Measurements from ENCODE around the gene PLPPR5.
"Not testable (repeated sequence)": the region's sequence is repeated elsewhere in the genome, so short reads cannot be mapped to it uniquely, and the experiment has no call there.

The PLPPR5 gene

DNA sequence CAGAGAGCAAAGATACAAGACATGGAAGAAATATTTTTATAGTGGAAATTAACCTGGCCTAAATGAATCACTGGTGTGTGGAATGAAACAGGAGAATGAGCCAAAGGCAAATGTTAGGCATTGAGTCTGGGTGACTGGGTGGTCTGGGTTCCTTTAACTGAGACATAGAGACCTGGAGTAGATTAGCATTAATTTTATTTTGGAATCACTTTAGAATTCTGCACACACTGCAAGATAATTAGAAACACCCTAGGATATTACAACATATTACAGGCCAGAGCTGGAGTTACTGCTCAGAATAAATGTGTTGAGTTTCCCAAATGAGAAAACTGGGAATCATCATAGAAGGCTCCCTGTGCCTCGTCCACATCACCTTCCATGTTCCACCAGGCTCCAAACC lies 85.5 kb downstream of the PLPPR5 start:
- DNase-seq (ENCODE audit: low spot score): no peak

DNA sequence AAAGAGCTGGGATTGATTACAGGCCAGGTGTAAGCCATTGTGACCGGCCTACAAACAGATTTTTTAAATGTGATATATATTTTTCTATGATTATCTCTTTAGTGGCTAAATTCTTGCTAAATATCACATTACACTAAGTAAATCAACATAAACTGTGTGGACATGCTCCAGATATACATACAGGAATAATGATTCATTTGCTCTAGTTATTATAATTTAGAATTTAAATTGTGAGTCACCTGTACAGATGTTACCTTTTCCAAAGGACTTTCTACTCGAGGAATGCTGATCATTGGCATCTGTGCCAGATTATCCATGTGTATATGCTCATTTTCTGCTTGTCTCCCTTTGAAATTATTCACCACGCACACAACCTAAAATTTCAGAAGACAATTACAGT lies 90.1 kb downstream of the PLPPR5 start:
- DNase-seq (ENCODE audit: low spot score): no peak

DNA sequence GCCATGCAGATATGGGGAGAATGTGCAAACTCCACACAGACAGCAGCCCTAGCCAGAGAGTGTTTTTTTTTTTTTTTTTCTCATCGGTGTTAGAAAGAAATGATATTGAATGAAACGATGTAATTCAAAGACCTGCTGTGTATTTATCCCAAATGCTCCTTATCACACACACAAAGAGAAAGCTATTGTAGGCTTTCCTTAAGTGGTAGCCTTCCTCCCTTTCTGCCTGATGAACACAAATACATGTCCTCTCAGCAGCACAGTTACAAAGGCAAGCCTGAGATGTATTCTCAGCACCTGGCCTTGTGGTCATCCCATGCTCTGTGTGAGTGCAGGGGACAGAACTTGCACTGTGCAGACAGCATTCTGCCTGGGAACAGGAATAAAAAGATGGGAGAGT lies 93.8 kb downstream of the PLPPR5 start:
- DNase-seq (ENCODE audit: low spot score): no peak

DNA sequence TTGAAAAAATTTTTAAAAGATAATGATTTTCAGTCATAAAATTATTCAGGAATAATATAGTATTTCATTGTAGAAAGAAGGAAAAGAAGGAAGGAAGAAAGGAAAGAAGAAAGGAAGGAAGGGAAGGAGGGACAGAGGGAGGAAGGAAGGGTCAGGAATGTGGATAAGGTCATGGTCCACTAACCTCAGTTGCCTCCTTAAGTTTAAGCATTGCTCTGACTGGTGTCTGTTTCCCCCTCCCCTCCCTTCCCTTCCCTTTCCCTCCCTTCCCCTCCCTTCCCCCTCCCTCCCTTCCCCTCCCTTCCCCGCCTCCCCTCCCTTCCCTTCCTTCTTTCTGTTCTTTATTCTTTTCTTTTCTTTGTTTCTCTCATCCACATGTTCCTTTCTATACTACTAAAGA lies 95.7 kb downstream of the PLPPR5 start:
- no peak for DNase-seq (ENCODE audit: low spot score)

DNA sequence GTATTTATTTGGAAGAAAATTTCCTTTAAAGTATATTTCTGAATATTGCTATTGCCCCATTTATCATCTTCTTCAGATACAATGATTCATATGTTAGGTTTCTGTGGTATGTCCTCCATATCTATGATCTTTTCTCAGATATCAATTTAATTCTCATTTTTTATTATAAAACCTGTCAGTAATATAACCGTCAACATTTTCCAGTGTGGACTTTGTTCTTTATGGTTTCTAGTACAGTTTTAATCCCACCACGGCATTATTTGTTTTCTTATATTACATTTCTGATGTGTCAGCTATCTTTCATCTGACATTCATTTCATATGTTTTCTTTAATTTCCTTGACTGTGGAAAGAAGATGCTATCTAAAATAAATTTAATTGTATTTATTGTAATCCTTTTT lies 97.9 kb downstream of the PLPPR5 start:
- DNase-seq (ENCODE audit: low spot score): no peak

DNA sequence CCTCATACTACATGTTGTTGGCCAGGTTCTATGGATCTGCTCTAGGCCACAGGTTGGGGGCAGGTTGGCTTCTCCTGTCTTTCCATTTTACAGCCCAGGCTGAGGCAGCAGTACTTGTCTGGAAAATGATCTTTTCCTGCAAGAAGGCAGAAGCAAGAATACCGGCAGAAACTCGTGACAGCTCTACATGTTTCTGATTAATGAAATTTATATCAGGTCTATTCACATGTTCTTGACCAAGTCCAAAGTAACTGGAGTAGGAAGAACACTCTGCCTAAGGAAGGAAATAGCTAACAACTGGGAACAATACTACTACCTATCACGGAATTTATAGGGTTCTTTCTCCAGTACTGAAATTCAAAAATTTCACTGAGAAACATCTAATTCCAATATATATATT lies 98.3 kb downstream of the PLPPR5 start:
- no peak for DNase-seq (ENCODE audit: low spot score)

DNA sequence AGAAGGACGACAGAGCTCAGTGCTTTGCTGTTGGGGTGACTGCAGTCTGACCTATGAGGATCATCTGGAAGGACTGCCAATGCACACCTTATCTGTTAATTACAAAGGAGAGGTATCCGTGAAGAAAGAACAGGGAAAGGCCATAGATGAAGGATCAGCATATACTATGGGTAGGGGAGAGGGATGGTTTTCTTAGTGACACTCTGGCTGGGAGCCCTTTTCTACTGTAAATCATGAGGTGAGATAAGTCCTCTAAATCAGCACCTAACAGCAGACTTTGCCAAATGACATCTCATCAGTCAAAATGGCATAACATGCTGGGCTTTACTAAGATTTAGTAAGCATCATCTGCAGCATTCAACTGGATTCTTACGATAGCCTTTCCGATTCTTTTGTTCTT lies 100.0 kb downstream of the PLPPR5 start:
- no peak for DNase-seq (ENCODE audit: low spot score)

DNA sequence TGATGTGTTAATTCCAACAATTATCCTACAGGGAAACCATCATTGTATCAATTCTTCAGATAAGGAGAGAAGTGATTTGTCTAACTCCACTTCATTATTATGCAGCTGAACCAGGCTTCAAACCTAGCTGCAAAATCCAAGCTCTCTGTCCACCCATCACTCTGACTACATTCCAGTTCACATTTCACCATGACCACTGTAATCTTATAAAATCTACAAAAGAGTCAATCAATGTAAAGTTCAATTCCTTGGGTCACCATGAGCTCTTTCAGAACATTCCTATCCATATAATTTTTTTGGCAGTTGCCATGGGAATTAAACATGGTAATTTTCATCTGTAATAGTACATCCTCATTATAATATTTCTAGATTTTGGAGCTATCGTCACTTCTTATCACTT lies 100.9 kb downstream of the PLPPR5 start:
- no peak for DNase-seq (ENCODE audit: low spot score)

DNA sequence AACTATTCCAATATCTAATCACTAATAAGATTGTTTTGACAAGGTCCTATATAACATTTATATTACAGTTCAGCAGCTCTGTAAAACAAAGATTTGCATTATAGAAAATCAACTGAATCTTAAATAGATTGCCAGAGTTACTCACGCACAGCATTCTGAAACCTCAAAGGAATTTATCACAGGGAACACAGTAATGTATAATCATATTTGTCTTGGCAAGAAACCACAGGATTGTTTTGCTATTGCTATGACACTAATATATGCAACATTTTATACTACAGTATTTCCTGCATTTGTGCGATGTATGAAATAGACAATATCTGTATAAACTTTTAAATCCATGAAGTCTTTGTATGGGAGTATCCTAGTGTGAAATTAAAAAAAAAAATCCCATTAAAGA lies 101.4 kb downstream of the PLPPR5 start:
- DNase-seq (ENCODE audit: low spot score): no peak

DNA sequence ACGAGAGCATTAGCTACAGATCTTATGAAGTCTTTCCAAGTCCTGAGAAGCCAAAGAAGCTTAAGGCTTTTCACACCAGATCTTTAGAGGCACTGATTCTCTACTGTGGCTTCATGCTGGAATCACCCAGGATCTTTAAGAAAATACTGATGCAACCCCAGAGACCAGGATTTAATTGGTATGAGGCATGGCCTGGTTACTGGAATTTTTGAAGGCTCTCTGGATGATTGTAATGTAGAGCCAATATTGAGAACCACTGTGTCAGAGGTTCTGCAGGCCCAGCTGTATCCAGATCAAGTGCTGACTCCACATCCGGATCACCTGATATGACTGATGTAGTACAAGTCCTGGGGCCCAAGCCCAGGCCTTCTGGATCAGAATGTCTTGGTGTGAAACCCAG lies 105.7 kb downstream of the PLPPR5 start:
- DNase-seq (ENCODE audit: low spot score): no peak

DNA sequence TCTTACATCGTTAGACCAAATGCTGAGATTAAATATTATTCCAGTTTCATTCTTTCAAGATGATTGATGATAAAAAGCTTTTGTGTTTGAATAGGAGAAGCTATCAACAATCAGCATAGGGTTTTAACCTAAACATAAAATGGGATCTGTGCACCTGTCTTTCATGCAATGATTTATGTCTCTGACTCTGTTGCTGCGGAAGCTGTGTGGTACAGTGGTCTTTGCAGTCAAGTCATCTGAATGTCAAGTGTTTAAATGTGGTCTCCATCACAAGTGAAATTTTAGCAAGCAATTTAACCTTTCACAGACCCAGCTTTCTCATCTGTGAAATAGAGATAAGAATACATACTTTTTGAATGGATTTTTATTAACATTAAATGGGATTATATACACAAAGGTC lies 107.2 kb downstream of the PLPPR5 start:
- DNase-seq (ENCODE audit: low spot score): no peak

DNA sequence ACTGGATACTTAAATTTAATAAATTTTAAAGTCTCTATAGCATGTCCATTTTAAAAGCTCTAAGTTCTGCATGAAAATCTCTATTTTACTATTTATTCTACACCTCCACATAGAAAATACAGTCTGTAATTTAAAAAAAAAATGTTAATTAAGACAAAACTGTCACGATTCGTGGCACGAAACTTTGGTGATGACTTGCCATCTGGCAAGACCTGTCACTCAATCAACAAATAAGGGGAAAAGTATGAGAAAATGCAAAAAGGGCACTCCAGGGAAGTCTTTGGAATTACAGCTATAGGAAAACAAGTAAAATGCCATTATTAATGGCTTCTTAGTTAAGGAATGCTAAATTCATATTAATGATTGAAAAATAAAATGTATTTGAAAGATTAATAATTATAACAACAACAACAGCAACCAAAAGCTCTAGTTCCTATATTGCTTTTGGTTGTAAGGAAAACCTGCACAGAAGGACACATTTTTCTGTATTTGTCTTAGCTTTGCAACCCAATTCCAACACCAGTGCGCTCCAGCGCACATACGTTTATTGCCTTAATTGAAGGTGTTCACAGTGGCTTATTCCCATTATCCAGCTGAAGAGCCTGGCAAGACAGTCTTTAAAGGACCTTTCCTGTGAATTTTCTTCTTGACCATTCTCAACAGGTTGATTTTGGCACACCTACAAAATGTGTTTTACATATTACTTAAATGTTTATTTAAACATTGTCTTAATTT lies 107.8 kb downstream of the PLPPR5 start:
- DNase-seq (ENCODE audit: low spot score): no peak

DNA sequence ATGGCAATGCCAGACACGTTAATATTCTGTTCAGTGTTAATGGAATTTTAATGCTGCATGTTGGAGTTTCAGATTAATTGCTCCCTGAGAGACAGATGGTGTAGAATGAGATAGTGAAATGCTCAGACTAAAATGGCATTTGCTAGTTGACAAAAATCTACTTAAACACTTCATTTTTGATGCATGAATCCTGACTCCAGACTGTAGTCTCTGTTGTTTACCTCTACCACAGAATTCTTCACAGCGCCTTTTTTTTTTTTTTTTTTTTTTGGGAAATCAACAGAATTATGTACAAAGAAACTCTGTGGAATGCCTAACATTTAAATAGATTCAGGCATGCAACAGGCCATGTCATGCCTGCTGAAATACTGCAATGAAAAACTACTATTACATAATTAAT lies 111.3 kb downstream of the PLPPR5 start:
- no peak for DNase-seq (ENCODE audit: low spot score)

DNA sequence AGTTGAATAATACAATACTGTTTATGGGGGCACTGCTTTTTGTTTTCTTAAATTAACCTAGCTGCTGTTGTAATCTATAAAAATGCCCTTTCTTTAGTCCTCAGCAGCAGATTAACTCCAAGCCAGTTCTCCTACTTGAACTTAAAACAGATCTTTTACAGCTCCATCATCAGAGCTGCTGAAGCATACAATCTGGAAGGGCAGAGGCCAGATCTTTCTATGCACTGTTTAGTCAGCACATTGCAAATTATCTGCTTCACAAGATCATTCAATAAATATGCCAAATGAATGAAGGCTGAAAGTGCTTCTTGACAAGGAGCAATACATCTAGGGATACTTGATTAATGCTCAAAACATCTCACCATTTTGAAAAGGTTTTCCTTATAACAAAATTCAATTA lies 115.8 kb downstream of the PLPPR5 start:
- DNase-seq (ENCODE audit: low spot score): no peak

DNA sequence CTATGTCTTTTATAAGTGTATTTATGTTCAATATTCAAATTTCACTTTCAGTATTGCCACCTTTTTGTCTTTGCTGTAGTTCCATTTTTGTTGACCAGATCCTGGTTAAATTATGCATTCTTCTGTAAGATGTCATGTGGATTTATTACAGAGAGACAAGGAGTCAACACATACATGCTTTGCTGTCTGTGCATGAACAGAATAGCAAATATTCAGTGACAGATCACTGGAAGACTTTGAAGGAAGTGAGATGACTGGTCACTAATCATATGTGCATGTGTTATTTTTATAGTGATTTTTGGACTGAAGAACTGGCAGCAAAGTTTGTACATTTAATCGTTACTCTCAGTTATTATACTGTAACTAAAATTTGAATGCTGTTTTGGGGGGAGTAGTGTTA lies 117.2 kb downstream of the PLPPR5 start:
- no peak for DNase-seq (ENCODE audit: low spot score)

DNA sequence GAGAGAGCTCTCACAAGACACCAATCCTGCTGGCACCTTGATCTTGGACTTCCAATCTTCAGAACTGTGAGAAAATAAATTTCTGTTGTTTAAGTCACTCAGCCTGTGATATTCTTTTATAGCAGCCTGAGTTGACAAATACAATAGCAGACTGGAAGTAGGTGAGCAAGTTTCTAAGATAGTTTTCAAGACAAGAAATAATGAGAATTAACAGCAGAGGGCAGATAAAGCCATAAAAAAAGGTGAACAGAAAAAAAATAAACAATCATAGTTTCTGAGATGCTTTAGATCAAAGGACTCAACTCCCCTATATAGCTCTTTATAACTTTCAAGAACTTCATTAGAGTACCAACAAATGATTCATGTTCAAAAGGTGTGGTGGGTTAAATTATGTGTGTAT lies 119.8 kb downstream of the PLPPR5 start:
- no peak for DNase-seq (ENCODE audit: low spot score)

DNA sequence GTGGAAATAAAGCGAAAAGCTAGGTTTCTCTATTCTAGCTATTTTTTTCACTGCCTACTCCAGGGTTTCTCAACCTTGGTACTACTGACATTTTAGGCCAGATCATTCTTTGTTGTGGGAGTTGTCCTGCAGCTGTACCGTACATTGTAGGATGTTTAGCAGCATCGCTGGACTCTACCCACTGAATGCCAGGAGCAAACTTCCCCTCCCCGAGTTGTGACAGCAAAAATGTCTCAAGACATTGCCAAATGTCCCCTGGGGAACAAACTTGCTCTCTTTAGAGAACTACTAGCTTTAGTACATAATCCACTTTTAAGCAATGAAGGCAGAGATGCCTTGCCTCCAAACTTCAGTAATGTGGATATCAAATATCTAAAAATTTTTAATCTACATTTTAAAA lies 122.8 kb downstream of the PLPPR5 start:
- DNase-seq (ENCODE audit: low spot score): no peak

DNA sequence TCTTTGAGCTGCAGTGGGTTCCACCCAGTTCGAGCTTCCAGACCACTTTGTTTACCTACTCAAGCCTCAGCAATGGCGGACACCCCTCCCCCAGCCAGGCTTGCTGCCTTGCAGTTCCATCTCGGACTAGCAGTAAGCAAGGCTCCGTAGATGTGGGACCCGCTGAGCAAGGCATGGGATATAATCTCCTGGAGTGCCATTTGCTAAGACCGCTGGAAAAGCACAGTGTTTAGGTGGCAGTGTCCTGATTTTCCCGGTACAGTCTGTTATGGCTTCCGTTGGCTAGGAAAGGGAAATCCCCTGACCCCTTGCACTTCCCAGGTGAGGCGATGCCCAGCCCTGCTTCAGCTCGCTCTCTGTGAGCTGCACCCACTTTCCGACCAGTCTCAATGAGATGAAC lies 123.4 kb downstream of the PLPPR5 start:
- DNase-seq (ENCODE audit: low spot score): not testable (repeated sequence)

DNA sequence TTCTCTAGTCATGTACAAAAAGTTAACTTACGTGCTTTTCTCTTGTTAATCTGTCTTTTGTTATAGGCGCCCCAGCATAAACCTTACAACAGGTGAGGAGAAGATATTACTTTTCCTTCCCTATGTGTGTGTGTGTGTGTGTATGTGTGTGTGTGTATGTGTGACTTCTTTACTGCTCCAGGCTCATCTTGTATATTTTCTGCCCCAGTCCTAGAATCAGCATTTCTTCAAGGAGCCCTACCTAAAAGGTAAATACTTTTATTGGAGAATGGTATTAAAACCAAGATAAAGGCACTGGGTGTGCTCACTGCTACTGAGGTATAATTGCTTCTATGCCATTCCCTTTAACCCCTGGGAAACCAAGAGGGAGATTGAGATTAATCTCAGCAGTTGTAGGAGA lies 129.8 kb downstream of the PLPPR5 start:
- DNase-seq (ENCODE audit: low spot score): no peak

DNA sequence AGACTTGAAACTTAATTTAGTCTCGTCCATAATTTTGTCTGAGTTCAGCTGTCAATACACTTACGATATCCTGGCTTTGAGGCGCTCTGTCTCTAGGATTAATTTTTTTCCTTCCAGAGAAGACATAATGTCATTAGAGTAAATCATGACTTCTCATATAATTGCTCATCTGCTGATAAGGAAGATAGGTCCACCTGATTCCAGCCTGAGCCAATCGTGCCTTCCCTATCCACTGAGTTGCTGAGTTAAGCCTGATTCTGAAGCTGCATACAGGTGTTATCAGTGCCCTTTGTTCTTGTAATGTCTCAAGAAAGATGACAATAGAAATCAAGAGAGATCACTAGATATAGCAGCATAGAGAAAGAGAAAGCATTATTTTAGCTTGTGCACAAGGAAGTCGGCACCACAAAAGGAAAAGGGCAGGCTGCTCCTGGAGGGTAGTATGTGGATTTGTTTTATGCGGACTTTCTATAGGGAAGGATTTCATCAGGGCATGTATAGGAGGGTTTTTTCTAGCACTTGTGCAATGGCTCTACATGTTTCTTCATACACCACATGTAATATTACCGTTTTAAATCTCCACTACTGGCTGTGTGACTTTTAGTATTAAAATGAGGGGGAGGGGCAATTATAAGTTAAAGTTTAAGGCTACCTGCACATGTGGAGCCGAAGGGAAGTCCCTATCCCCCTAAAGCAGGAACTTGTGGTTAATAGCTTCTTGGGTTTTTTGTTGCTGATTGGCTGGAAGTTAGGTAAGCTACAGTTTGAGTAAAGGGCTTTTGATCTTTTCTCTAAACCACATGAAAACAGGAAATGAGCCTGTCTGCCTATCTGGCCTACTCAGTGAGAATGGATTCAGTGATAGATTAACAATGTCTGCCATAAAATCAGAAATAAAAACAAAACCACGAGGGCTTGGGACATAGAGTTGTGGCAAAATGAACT lies 133.4 kb downstream of the PLPPR5 start:
- DNase-seq (ENCODE audit: low spot score): peak; percentile 92

DNA sequence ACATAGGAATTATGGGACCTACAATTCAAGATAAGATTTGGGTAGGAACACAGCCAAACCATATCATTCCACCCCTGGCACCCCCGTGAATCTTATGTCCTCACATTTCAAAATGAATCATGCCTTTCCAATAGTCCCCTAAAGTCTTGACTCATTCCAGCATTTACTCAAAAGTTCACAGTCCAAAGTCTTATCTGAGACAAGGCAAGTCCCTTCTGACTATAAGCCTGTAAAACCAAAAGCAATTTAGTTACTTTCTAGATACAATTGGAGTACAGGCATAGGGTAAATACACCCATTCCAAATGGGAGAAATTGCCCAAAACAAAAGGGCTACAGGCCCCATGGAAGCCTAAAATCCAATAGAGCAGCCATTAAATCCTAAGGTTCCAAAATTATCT lies 138.9 kb downstream of the PLPPR5 start:
- no peak for DNase-seq (ENCODE audit: low spot score)

DNA sequence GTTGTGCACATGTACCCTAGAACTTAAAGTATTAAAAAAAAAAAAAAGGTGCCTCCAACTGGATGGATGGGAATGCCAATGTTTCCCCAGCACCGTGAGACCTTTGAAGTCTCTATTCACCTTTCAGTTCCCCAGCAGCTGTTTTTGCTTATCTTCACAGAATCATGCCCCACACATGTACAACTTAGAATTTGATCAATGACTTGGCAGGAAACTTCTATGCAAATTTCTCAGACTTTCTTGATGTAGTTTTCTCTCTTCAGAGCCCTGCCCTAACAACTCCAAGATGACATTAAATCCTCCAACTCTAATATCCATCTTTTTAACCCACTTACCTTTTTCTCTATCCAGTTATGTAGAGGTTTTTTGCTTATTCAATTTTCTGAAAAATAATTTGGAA lies 144.3 kb downstream of the PLPPR5 start:
- no peak for DNase-seq (ENCODE audit: low spot score)

DNA sequence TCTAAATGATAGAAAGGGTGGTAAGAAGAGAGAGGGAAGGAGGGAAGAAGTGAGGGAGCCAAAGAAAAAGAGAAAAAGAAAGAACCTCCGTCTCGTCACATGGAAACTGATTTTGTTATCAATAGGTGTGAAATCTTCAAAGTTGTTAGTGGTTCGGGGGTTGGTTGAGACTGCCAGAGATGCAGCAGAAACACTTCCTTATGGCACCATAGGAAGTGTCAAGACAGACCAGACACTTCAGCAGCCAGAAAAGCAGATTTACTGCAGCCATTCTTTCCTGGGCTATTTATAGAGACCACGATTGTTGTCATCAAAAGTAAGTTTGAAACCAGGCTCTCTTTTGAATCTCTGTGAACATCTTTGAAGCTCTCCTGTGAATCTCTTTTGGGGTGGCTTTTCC lies 150.5 kb downstream of the PLPPR5 start:
- peak; percentile 19 for DNase-seq (ENCODE audit: low spot score)

Measured in CD4-positive, alpha-beta T cell treated with Interleukin-6 at 100 ng/mL for 8 hours (primary cell).